HG03469 (cell line): Measurements from ENCODE around the gene CCDC127.

ENCODE experiments used
- ATAC-seq: cut with Tn5 transposase; IDR thresholded peaks from one replicate; pipeline ENCODE4 v1.9.1; 2021; ENCODE audit warnings: mild to moderate bottlenecking, moderate library complexity, moderate number of reproducible peaks; ENCODE audit not compliant: unreplicated experiment

Gene CCDC127

DNA sequence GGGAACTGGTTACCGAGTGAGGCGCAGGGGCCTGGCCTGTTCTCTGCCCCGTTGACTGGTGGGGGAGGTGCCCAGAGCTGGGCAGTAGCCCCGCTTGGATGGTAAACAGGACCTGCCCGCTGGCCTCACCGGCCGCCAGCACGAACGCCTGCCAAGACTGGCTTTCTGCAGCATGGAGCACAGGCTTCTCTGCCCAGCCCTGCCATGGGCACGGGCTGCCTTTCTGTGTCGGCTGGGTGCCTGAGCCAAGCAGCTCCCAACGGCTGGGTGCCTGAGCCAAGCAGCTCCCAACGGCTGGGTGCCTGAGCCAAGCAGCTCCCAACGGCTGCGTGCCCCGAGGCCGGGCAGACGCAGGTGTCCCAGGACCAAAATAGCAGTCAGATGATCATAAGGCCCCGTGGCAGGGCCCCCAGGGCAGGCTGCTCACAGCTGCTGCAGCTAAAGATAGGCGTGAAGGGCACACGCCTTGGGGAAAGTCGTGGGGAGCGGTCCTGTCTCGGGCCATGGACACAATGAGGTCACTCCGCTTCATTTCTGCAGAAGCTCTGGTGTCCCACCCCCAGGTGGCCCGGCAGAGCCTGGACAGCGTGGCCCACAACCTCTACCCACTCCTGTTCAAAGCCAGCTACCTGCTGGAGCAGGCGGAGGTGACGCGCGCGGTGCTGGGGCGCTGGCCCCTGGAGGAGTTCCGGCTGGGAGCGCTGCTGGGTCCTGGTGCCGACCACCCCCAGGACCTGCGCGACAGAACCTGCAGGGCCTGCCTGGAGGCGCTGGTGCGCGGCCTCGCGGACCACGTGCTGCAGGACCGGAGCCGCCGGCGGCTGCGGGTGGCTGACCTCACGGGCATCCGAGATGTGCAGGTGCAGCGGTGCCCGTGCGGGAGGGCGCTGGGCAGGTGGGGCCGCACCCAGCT lies 26.7 kb downstream of the CCDC127 start, which contains the start of gene LRRC14B:
LRRC14B (plus strand) TSS at position 460 of the 913 bp plus-strand sequence; CDS start at position 504, 44 bp downstream.
- ATAC-seq = no peak

DNA sequence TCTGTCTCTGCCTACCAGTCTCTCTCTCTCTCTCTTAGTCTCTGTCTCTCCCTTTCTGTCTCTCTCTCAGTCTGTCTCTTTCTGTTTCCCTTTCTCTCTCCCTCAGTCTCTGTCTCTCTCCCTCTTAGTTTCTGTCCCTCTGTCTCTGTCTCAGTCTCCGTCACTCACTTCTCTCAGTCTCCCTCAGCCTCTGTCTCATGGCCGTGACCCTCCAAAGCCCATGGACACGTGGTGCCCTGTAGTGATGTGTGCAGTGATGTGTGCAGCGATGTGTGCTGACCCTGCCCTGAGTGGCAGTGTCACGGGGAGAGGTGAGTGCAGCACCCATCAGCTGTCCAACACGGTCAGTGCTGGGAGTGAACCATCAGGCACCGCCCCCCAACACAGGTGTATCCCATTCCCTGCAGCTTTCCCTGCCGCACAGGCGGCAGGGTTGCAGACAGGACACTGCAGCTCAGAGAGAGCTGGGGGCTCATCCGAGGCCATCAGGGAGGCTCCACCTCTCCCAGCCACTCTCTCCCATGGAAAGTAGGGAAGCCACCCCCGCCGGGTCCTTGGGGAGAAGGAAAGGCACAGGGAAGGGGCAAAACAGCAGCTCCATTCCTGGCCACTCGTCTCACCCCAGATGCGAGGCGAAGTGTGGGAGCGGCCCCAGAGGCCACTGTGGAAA lies 27.5 kb downstream of the CCDC127 start:
- ATAC-seq = no peak

DNA sequence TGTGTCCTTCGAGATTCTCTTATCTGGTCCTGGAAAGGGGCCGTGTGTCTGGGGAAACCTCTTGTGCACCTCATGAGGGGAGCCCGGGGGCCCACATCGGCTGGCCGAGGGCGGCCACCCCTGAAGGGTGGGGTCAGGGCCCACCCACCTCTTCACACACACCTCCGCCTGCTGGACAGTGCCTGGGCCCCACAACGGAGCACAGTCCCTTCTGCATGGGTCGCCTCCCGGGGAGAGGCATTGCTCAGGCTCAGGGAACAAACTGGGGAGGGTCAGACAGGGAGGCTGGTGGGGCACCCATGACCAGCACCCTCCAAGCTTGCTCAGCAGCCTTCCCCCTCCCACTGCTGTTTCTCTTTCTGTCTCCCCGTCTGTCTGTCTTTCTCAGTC lies 28.0 kb downstream of the CCDC127 start:
- no peak for ATAC-seq

DNA sequence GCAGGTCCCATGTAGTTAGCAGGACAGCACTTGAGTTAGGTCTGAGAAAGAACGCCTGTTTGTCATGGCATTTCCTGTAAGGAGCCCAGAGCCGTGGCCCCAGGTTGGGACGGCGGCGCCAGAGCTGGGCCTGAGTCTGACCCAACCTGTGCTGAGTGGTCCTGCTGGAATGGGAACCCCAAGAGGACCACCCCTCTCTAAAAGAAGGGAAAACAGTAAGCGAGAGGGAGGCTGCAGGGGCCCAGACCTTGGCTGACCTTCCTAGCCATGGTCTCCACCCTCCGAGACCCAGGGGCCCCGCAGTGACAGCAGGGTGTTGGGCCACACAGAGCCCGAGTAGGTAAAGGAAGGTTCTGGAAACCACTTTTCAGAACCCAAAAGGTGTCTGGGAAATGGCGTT lies 28.5 kb downstream of the CCDC127 start:
- no peak for ATAC-seq

DNA sequence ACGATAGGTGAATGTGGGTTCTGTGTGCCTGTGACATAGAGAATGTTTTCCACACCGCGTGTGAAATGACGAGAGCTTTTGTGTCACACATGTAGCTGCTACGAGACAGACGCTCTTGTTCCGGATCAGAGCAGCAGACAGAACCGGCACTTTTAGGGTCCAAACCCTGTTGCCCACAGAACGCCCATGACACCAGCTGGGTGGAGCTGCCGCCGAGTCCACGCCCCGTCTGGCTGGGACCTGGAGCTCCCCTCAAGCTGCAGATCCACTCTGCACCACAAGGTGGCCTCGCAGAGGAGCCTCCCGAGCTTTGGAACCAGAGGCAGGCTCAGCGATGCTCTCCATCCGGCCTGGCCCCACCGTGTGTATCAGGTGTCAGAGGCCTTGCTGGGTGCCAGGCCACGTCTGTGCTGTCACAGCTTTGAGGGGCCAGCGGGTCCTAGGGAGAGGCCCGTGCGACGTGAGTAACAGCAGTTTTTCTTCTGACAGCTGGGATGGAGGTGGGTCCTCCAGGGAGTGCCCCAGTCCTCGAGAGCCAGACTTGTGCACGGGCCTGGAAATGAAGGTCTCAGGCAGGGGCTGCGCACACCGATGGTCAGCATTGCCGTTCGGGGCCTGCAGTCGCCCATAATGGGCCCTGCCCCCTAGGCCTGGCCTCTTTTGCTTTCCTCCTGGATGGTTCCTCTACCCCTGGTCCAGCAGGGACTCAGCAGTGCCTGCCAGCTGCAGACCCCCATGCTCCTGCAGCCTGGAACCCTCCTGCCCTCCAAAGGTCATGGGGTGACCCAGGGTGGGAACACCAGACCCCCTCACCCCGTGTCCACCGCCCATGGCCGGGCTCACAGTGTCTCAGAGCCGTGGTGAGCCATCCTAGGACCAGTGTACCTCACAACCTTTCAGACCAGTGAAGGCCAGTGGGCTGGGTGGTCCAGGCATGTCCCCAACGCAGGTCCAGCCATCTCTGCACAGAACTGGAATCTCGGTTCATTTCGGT lies 29.2 kb downstream of the CCDC127 start:
- peak; percentile 86 for ATAC-seq

DNA sequence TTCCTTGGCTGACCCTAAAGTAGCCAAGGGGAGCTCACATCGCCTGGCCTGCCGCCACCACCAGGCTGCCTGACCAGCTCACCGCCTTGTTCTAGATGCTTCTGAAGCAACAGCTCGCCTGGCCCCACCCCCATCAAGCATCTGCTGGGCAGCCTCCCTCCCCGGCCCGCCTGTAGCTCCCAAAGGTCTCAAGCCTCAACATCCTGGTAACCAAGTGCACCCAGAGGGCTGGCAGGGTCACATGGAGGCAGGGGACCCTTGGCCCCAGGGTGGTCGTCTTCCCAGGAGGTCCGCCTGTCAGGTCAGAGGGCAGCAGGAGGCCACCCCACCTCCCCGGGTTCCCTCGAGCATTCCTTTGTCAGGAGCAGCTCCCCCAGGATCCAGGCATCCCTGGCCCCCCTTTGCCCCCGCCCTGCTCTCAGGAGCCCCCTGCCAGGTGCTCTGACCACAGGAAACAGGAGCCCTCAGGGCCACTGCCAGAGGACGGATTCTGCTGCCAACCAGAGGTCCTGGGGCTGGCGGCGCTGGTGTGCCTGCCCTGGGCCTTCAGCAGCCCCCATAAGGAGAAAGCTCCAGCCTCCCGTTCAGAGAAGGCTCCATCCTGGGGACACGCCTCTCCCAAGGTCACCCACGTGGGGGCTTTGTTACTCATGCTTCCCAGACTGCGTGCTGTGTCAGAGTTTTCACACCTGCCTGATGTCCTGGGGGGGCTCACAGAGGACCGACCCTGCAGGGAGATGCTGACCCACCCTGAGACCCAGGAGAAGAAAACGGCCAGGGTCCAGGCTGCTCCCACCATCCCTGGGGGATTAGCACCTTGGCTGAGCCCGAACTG lies 30.1 kb downstream of the CCDC127 start:
- ATAC-seq = no peak

DNA sequence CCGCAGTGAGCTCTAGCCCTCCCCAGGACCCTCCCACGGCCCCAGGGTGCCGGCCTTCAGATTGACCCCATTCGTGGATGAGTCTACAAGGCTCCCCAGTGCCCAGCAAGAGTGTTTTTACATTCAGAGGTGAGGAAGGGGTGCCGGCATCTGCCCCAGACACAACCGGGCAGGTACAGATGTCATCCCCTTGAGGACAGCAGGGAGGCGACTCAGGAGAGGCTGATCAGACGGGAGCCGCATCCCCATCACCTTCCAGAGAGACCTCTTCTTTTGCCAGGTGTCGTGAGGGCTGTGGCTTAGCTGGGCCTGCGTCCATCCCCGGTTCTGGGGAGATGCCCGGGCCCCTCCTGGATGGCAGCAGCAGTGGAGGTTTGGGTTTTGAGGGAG lies 30.9 kb downstream of the CCDC127 start:
- no peak for ATAC-seq

DNA sequence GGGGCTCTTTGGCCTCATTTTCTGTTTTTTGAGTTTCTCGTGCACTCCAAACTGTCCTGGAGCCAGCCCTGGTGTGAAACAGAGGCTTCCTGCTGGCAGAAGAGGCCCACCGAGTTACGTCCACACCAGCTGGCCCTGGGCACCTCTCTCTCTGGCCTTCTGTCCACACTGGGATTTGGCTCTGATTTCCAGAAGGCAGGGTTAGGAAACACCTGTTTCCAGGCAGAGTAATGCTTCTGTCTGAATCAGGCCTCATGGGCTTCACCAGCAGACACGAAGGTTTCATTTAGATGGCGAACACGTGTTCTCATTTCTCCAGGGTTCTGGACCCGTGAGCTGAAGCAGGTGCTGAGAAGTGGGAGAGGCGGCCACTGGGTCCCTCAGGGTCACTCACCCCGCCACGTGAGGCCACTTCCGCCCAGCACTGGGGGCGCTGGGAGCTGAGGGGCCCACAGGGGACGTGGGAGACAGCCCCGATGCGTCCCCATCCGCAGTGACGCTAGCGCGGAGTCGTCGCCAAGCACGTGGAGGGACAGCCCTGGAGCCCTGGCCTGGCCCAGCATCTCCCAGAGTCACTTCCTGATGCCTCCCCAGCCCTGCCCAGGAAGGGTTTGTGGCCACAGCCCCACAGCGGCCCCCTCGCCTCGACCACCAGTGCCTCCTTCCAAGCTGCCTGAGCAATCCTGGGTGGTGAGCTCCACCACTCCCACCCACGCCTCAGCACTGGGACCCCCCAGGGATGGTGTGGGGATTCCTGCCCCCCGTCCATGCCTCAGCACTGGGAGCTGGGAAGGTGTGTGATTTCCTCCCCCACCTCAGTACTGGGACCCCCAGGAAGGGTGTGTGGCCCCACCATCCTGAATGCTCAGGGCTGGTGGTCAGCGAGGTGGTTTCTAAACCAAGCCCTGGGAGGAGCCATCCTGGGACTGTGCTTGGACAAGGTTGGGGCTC lies 31.6 kb downstream of the CCDC127 start:
- ATAC-seq = no peak

DNA sequence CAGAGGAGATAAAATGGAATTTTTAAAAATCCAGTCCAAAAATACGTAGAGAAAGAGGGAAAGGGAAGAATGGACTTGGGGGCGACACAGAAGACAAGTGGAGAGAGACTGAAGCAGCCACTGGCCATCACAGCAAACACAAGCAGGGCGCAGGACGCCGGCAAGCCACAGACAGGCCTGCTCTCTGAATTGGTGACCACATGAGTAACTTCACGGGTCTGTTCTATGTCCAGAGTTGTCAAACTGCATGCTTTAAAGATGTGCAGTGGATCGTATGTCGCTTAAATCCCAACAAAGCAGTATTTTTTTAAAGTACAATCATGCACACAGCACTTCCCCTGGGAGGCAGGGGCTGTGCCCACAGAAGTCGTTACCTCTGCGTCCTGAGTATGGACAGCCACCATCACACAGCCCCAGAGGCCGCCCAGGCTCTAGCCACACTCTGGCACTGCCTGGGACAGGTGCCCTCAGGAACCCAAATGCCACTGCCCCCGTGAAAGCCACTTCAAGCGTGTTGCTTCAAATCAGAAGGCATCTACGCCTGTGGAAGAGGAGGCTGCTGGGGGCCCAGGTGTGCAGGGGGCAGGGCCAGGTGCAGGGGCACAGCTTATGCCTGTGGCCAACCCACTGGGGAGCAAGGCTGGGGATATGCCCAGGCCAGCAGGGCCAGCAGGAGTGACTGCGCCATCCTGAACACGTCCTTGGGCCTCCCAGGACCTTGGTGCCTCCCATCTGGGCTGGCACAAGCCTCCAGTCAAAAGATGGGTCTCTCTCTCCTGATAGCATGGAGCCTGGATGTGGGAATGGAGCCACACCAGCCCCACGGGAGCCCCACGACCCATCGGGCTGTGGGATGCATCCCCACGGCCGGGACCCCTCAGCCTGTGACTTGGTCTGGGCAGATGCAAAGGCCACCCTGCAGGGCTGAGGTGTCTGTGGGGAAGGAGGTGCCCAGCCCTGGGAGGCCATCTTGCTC lies 32.6 kb downstream of the CCDC127 start:
- no peak for ATAC-seq

DNA sequence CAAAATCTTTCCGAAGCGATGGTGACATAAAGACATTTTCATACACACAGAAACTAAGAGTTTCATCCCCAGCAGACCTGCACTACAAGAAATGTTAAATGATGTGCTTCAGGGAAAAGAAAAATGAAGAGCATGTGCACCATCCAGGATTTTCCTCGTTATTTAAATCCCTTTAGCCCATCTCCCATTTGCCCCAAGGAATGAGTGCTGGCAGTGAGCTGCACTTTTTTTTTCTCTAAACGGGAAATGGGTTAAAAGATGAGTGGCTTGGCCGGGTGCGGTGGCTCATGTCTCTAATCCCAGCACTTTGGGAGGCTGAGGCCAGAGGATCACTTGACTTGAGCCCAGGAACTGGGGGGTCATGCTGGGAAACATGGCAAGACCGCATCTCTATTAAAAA lies 33.5 kb downstream of the CCDC127 start:
- no peak for ATAC-seq

DNA sequence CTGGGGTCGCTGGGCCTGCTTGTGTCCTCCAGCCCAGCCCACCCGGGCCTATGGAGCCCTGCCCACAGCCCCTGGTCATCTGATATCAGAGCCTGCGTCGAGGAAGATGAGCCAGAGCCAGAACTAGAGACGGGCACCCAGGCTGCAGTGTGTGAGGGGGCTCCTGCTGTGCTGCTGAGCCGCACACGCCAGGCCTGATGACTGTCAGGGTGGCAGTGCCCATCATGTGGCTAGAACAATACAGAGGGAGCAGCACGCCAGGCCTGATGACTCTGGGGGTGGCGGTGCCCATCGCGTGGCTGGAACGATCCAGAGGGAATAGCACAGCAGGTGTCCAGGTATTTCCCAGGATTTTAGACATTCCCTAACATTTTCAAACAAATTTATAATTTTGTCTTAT lies 35.8 kb downstream of the CCDC127 start:
- no peak for ATAC-seq

DNA sequence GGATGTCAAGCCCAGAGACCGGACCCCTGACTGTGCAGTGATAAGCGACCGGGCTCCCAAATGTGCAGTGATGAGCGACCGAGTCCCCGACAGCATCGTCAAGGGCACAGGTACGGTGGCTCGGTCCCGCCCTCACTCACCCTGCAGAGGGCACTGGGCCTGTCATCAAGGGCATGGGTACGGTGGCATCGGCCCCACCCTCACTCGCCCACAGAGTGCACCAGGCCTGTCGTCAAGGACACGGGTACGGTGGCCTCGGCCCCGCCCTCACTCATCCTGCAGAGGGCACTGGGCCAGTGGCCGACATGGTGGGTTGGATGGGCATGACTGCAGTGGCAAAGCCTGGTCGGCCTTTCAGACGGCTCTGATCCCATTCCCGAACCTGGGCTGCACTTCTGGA lies 36.4 kb downstream of the CCDC127 start:
- ATAC-seq = no peak

DNA sequence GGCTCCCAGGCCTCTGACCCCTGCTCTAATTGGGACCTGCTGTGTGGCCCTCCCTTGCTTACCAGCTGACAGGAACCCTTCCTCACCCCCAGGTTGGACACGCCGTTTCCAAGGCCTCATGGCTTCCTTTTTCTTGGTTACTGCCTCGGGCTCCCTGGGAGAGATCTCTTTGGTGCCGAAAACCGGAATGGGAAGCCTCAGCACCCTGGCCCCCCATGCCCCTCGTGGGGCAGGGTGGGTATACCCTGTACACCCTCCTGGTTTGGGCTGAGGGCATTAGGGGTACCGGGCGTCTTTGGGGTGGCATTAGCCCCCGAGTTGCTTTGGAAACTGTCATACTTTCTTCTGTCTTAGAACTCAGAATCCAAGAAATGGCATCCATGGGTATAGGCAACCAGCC lies 36.8 kb downstream of the CCDC127 start:
- no peak for ATAC-seq

DNA sequence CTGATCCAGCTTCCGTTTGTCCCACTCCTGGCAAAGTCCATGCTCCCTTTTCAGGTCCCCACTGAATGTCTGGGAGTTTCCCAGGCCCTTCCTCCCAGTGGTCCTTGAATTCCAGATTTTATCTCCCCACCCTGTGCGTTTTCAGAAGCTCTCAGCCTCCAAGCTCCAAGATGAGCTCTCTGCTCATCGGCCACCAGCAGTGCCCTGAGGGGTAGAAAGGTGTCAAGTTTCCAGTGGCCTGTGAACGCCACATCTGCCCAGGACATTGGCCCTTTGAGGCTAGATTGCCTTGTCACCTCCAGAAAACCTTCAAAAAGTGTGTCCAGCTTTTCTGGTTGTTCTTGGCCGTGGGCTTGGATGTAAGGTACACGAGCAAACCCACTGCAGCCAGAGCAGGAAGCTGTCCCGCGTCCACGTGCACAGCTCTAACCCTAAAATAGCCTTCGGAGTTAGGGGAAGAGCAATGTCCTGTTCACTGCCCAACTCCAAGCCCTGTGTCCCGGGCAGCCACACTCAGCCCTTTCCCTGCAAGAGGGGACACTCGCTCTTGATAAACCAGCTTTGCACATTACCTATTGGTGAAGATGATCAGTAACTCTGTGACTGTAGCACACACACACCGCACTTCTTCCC lies 37.6 kb downstream of the CCDC127 start:
- ATAC-seq = no peak

DNA sequence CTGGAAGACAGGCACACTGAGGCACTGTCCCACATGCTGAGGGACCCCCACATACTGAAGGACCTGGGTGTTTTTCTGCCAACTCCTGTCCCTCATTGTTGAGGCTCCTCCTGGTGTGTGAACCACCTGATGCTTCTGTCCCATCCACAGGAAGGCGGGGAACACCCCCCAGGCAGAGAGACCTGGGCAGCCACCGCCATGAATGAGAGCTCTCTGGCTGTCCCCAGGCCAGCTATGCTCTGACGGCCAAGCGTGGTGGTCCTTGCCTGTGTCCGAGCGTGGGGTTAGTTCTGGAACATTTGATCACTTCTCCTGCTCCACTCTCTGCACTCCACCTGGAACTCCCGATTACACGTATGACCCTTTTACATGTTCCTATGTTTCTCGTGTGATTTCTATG lies 38.6 kb downstream of the CCDC127 start:
- ATAC-seq = no peak

DNA sequence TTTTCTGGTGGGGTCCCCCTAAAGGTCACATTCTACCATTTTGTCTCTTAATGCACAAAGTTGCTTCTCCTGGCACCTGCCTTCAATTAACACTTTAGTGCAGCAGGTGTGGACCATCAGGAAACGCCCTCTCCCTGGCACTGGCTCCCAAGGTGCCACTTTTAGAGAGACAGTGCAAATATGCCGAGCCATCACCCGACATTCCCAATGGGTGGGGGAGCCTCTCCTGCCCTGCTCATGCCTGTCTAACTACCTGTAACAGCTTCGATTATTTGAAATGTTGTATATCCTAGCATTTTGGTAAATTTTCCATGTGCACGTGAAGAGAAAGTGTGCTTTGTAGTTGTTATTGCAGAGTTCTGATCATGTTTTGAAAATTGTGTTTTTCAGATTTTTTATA lies 39.8 kb downstream of the CCDC127 start:
- ATAC-seq = no peak

DNA sequence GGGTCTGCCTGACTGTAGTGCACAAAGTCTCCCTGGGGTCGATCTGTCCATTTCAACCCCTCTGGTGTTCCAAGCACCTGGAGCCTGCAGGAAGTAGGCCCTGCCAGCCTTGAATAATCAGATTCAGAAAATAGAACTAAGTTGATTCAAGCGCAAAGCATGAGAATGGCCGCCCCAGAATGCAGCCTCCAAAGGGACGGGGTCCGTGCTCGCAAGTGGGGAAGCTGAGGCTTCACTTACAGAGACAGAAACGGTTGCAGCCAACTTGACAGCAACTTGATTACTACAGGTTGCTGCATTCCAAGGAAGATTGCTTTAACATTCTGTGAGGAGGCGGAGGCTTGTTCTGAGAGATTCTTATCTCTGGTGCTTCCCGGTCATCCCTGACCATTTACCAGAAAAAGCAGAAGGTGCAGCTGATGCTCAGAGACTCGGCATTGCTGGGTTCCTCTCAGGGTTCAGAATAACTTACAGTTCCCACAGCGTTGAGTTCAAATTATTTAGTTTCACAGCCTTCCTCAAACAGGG lies 41.6 kb downstream of the CCDC127 start:
- no peak for ATAC-seq
